ENCODE results near the gene CEACAM8. TPM values are rescaled to one million over a fixed set of nuclear protein-coding genes. Genes with fewer than 3 reads are reported as not detected.
"Not testable (repeated sequence)": the region's sequence is repeated elsewhere in the genome, so short reads cannot be mapped to it uniquely, and the experiment has no call there.

CEACAM8 gene
- total RNA-seq, 2 experiments from 2014 or later = not detected

- POLR2A ChIA-PET = no interaction called here
- Mint-ChIP-seq H3K4me3 (no peak overlapping the region), H3K36me3 (no peaks in the 10 kb centered on the region), H3K4me1 (no peaks in the 10 kb centered on the region), H3K9me3 (peaks cover 5% of the 10 kb centered on the region), H3K27ac (no peak overlapping the region), H3K27me3 (peaks cover 6% of the 10 kb centered on the region)
- ATAC-seq (ENCODE audit: low read depth) = no peak
- no peak for DNase-seq
Measured at GRCh38 chr19:42546831-42547500, 47.8 kb downstream of the CEACAM8 start.

- POLR2A ChIA-PET = no interaction called here
- H3K27me3 Mint-ChIP-seq = peaks cover 4% of the 10 kb centered on the region
- DNase-seq = no peak
- ATAC-seq (ENCODE audit: low read depth) = no peak
- H3K4me3 Mint-ChIP-seq = no peak overlapping the region
- H3K36me3 Mint-ChIP-seq = no peaks in the 10 kb centered on the region
- H3K9me3 Mint-ChIP-seq = peaks cover under 1% of the 10 kb centered on the region
- H3K27ac Mint-ChIP-seq = no peak overlapping the region
- H3K4me1 Mint-ChIP-seq = no peaks in the 10 kb centered on the region
Measured at GRCh38 chr19:42544146-42544545, 50.6 kb downstream of the CEACAM8 start.

GRCh38 chr19:42542791-42543190 lies 51.9 kb downstream of the CEACAM8 start:
- Mint-ChIP-seq H3K27ac (no peak overlapping the region), H3K4me1 (no peaks in the 10 kb centered on the region), H3K4me3 (no peak overlapping the region), H3K36me3 (no peaks in the 10 kb centered on the region), H3K27me3 (no peaks in the 10 kb centered on the region), H3K9me3 (no peaks in the 10 kb centered on the region)
- ATAC-seq (ENCODE audit: low read depth) = no peak
- POLR2A ChIA-PET = no interaction called here
- peak; percentile 6 for DNase-seq

GRCh38 chr19:42540071-42540553 lies 54.6 kb downstream of the CEACAM8 start:
- Mint-ChIP-seq H3K27me3 (no peaks in the 10 kb centered on the region), H3K4me3 (no peak overlapping the region), H3K27ac (no peak overlapping the region), H3K9me3 (no peaks in the 10 kb centered on the region), H3K36me3 (no peaks in the 10 kb centered on the region), H3K4me1 (no peaks in the 10 kb centered on the region)
- peak; percentile 15 for DNase-seq
- ATAC-seq (ENCODE audit: low read depth) = no peak
- POLR2A ChIA-PET = no interaction called here

- no peaks in the 10 kb centered on the region for H3K36me3 Mint-ChIP-seq
- ATAC-seq (ENCODE audit: low read depth) (no peak), DNase-seq (no peak)
- H3K4me1 Mint-ChIP-seq = no peaks in the 10 kb centered on the region
- H3K4me3 Mint-ChIP-seq = no peak overlapping the region
- H3K9me3 Mint-ChIP-seq = no peaks in the 10 kb centered on the region
- POLR2A ChIA-PET = no interaction called here
- peaks cover 2% of the 10 kb centered on the region for H3K27me3 Mint-ChIP-seq
- no peak overlapping the region for H3K27ac Mint-ChIP-seq
Measured at GRCh38 chr19:42538841-42539709, 55.6 kb downstream of the CEACAM8 start.

GRCh38 chr19:42535276-42535675 lies 59.4 kb downstream of the CEACAM8 start:
- H3K9me3 Mint-ChIP-seq; H3K4me1 Mint-ChIP-seq; H3K36me3 Mint-ChIP-seq; H3K27ac Mint-ChIP-seq; DNase-seq; H3K4me3 Mint-ChIP-seq; POLR2A ChIA-PET; ATAC-seq (ENCODE audit: low read depth); H3K27me3 Mint-ChIP-seq: not testable (repeated sequence)

GRCh38 chr19:42534391-42534790 lies 60.3 kb downstream of the CEACAM8 start:
- Mint-ChIP-seq H3K27me3 (peaks cover 6% of the 10 kb centered on the region), H3K27ac (no peak overlapping the region), H3K4me1 (peaks cover 8% of the 10 kb centered on the region), H3K9me3 (no peaks in the 10 kb centered on the region), H3K36me3 (peaks cover 2% of the 10 kb centered on the region), H3K4me3 (no peak overlapping the region)
- POLR2A ChIA-PET = no interaction called here
- DNase-seq (no peak), ATAC-seq (ENCODE audit: low read depth) (no peak)

- peaks cover 6% of the 10 kb centered on the region for H3K27me3 Mint-ChIP-seq
- no peak for DNase-seq
- no peak overlapping the region for H3K4me3 Mint-ChIP-seq
- peaks cover 23% of the 10 kb centered on the region for H3K4me1 Mint-ChIP-seq
- no peak for ATAC-seq (ENCODE audit: low read depth)
- no peaks in the 10 kb centered on the region for H3K9me3 Mint-ChIP-seq
- no peak overlapping the region for H3K27ac Mint-ChIP-seq
- peaks cover 9% of the 10 kb centered on the region for H3K36me3 Mint-ChIP-seq
- POLR2A ChIA-PET = no interaction called here
Measured at GRCh38 chr19:42532891-42533290, 61.8 kb downstream of the CEACAM8 start.

GRCh38 chr19:42531313-42531712 lies 63.4 kb downstream of the CEACAM8 start:
- ATAC-seq (ENCODE audit: low read depth) (no peak), DNase-seq (no peak)
- peaks cover 36% of the 10 kb centered on the region for H3K4me1 Mint-ChIP-seq
- H3K36me3 Mint-ChIP-seq = peaks cover 16% of the 10 kb centered on the region
- H3K9me3 Mint-ChIP-seq = no peaks in the 10 kb centered on the region
- POLR2A ChIA-PET = interaction anchor here (0.9 kb wide), 1 partner anchor 80 kb away, joined by 3 read pairs; no protein-coding TSS in a partner anchor
- peak overlapping the region; percentile 19 for H3K27ac Mint-ChIP-seq
- peaks cover 6% of the 10 kb centered on the region for H3K27me3 Mint-ChIP-seq
- no peak overlapping the region for H3K4me3 Mint-ChIP-seq

Other genes with a start within 250 kb of the CEACAM8 start
- gene CNFN, start 204.6 kb downstream of the CEACAM8 start, total RNA-seq = not detected
- gene LIPE, start 167.5 kb downstream of the CEACAM8 start, total RNA-seq = 10 to 100 TPM; 34.6 to 35.1 TPM
- not detected for gene CXCL17, start 152.0 kb downstream of the CEACAM8 start, total RNA-seq
- 10 to 100 TPM; 34.2 to 38.3 TPM for gene CEACAM1, start 66.4 kb downstream of the CEACAM8 start, total RNA-seq
- not detected for gene PSG3, start 145.6 kb upstream of the CEACAM8 start, total RNA-seq
- not detected for gene PSG8, start 170.8 kb upstream of the CEACAM8 start, total RNA-seq

Data from activated naive CD8-positive, alpha-beta T cell treated with anti-CD3 and anti-CD28 coated beads, Interleukin-2, amount 10 ng/mL, durations not matched to agents 7 days and 5 days (primary cell).